T47D (cell line): Measurements from ENCODE around the gene KISS1R.

ENCODE experiments used
- DNase-seq, 2 experiments: peaks; one replicate each; pipeline versions ENCODE4 v3.0.0 to v3.0.0-alpha.2; 2011 to 2012; ENCODE audit warnings: low read depth in 1 of 2, low spot score in 1 of 2
- JUND ChIP-seq: IDR thresholded peaks from 2 replicates; pipeline ENCODE4 v1.6.1; 2012; ENCODE audit warnings: low read depth
- in situ Hi-C: cut with HindIII; loops from 2 replicates; pipeline ENCODE4 v1.10.0; 2016; ENCODE audit warnings: low sequenced_read_pairs, low pct_unique_long_range_greater_than_20kb

KISS1R gene

DNA sequence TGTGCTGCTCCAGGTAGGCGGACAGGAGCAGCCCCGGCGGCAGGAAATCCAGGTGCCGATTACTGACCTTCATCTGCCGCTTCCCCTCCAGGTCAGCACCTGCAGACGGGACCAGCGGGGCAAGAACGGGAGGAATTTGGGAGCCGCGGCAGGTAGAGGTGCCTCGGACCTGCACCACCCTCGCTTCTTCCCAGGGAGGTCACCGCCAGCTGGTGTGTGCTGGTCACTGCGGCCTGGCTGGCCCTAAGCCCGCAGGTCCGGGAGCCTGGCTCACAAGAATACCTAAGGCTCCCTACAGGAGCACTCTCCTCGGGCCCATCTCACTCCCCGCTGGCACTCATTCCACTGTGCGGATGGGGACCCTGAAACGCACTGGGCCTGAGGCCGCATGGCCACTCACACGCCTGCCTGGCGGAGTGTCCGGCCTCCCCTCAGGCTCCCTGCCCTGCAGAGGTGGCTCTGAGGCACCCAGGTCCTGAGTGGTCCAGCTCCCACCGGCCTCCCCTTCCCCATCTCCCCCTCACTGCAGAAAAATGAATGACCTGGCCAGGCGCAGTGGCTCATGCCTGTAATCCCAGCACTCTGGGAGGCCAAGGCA is 19.6 kb upstream of the KISS1R start:
- TF ChIP-seq JUND: no peak
- no peak for DNase-seq
- in situ Hi-C loops: no loop called here

DNA sequence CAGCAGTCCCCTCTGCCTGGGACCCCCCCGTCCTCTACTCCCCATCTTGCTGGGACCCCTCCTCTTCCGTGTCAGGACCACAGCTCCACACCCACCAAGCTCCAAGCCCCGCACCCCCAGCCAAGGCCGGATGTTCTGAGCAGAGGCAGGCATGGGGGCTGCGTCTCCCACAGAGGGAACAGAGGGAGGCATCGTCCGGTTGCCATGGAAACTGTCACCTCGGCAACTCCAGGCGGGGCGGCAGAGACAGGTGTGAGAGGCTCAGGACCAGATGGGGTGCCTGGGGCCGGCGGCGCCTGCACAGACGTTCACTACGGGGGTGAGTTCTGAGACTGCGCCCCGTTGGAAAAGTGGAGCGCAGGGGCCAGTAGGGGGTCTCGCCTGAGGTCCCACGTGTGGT is 18.5 kb upstream of the KISS1R start:
- no peak for TF ChIP-seq JUND
- in situ Hi-C loops: no loop called here
- no peak for DNase-seq

DNA sequence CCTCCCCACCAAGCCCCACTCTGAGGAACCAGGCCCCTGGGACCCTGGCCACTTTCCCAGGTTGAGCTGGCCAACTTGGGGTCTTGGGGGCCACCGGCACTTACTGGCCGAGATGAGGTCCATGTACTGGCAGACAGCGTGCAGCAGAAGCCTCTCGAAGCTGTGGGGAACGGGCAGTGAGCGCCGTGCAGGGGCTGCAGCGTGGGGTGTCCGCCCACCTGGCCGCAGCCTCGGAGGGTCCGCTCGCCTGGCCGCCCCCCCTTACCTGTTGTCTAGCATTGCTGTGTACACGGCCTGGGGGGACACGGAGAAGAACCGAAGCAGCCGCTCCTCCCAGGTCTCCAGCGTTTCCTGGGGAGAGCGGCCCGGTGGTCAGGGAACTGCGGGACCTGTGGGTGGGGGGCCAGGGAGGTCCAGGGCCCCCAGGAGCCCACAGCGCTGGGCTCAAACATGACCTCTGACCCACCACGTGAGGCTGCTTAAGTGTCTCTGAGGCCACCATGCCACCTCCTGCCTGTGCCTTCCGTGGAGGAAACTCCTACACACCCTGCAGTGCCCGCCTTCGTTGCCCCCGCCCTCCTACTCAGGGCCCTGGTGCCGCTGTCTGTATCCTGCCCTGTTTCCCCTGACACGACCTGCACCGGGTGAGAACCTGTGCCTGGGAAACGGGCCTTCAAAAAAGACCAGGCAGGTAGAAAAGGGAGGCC is 17.6 kb upstream of the KISS1R start:
- in situ Hi-C loops: no loop called here
- no peak for TF ChIP-seq JUND
- DNase-seq: no peak

DNA sequence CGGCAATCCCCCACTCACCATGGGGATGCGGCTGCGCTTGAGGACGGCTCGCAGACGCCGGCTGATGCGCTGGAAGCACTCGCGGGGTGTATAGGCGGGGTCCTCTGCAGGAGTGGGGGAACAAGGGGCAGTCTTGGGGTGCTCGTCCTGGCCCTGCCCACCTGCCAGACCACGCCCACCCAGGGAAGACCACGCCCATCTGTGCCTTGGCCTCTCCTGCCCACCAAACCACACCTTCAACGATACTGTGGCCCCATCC is 17.2 kb upstream of the KISS1R start:
- no peak for TF ChIP-seq JUND
- in situ Hi-C loops: no loop called here
- no peak for DNase-seq

DNA sequence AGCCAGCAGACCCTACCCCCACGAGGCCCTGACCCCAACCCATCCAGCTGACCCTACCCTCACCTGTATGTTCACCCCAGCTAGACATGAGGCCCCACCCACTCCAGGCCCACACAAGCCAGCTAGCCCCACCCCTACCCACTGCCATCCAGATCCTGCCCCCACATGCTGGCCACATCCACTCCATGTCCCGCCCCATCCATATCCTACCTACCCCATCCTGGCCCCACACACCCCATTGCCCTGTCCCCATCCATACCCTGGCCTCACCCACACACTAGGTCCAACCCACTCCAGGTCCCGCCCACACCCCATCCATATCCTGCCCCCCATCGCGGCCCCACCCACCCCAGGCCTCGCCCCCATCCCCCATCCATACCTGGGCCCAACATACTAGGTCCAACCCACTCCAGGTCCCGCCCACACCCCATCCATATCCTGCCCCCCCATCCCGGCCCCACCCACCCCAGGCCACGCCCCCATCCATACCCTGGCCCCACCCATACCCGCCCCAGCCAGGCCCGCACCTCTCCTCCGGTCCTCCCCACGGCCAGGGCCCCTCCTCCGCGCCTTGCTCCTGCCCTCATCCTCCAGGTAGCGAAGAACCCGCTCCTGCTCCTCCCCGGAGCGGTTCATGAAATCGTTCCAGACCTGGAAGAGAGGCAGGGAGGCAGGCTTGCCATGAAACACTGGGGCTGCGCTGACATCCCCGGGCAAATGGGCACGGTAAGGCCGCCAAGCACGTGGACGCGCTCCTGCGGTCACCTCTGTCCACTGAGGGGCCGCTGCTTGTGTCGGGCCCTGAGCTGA is 16.6 kb upstream of the KISS1R start:
- in situ Hi-C loops: no loop called here
- DNase-seq: peak; percentile 90
- no peak for TF ChIP-seq JUND

DNA sequence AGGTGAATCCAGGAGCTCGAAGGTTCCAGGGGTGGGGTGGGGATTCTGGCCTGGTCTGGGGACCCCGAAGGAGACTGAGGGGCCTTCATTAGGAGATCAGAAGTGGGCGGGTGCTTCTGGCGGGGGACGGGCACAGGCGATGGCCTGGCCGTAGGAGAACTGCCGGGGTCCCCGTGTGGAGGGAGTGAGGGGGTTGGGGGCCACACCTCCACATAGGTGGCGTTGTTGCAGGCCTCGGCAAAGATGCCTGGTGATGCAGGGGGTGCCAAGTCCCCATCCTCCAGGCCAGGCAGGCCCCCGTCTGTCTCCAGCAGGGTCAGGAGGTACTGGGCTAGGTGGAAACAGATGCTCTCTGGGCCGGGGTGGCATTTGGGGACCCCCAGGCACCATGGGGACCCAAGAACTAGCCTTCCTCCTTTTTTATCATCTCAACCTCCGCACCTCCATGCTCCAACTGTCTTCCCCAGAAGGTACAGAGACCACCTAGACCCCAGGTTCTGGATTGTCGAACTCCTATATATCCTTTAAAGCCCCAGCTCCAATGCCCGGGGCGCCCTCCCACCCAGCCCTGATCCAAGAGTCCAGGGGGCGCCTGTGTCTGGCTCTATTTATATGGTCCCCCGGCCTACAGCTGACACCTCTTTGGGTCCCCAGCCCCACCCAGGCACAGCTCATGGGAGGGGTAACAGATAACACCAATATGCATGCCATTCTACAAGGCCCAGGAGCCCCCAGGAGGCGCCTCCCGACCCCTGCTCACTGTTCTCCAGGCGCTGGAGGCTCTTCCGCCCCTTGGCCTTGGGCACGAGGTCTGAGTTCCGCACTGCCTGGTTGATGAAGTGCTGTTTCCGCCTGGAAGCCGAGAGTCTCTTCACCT is 15.7 kb upstream of the KISS1R start:
- DNase-seq: no peak
- TF ChIP-seq JUND: no peak
- in situ Hi-C loops: no loop called here

DNA sequence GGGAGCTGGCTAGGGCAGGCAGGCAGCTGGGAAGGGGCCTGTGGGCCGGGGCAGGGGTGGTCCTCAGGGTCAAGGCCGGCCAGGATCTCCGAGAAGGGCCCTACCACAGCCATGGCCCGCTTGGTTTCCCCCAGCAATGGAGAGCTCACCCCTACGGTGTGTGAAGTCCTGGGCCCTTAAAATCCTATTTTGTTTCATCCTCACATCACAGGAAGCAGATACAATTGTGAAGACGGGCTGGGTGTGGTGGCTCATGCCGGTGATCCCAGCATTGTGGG is 15.1 kb upstream of the KISS1R start:
- DNase-seq: no peak
- in situ Hi-C loops: no loop called here
- no peak for TF ChIP-seq JUND

DNA sequence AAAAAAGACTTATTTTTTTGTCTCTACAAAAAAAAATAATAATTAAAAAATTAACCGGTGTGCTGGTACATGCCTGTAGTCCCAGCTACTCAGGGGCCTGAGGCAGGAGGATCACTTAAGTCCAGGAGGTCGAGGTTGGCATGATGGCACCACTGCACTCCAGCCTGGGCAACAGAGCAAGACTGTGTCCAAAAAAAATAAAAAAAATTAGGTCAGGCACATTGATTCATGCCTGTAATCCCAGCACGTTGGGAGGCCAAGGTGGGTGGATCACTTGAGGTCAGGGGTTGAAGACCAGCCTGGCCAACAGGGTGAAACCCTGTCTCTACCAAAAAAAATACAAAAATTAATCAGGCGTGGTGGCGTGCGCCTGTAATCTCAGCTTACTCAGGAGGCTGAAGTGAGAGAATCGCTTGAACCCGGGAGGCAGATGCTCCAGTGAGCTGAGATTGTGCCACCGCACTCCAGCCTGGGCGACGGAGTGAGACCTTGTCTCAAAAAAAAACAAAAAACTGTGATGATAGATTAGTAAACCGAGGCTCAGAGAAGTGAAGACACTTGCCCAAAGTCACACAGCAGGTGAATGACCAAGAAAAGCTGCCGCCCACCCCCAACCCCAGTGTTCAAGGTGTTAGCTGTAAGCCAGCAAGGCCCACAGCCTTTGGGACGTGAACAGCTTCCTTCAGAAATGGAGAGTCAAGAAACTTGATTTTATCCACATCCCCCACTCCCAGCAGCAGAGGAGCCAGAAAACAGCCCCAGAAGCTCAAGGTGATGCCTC is 14.5 kb upstream of the KISS1R start:
- no peak for DNase-seq
- no peak for TF ChIP-seq JUND
- in situ Hi-C loops: no loop called here

DNA sequence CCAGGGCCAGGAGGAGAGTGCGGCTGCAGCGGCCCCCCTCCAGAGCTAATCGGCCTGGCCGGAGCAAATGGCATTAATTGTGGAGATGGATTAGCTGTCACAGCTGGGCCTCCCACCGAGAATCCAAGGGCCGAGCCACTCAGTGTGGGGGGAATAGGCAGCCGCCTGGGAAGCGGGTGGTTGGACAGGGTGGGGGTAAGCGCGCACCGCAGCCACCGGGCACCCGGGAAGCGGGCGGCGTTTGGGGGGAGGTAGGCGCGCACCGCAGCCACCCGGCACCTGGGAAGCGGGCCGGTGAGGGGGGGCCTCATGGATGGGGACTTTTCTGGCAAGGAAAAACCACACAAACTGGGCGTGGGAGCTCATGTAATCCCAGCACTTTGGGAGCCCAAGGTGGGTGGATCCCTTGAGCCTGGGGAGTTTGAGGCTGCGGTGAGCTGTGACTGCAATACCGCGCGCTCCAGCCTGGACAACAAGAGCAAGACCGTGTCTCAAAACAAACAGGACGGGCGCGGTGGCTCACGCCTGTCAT is 13.8 kb upstream of the KISS1R start:
- no peak for TF ChIP-seq JUND
- DNase-seq: no peak
- in situ Hi-C loops: no loop called here

DNA sequence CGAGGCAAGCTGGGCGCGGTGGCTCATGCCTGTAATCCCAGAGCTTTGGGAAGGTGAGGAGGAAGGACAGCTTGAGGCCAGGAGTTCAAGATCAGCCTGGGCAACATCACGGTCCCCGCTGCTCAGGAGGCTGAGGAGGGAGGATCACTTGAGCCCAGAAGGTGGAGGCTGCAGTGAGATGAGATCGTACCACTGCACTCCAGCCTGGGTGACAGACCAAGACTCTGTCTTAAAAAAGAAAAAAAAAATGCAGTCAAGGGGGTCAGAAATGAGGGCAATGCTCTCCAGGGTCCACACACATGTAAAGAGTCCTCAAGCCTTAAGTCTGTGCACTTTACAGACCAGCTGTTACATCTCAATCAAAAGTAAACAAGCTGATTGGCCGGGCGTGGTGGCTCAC is 12.6 kb upstream of the KISS1R start:
- in situ Hi-C loops: no loop called here
- TF ChIP-seq JUND: no peak
- no peak for DNase-seq

DNA sequence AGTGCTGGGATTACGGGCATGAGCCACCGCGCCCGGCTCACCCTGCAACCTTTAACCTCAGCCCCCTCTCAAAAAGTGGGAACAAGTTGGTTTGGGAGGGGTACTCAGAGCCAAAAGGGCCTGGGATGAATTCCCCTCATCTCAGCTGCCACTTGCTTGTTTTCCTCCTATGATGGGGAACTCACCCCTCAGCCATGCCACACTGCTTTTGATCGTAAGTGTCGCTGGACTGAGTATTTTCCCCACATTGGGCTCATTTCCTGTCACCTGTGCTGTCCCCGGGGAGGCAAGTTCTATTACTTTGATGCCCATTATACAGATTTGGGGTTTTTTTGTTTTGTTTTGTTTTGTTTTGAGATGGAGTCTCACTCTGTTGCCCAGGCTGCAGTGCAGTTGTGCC is 10.7 kb upstream of the KISS1R start:
- DNase-seq: no peak
- no peak for TF ChIP-seq JUND
- in situ Hi-C loops: no loop called here
